H1 (cell line): Measurements from ENCODE around the gene AMT. TPM values are rescaled to one million over a fixed set of nuclear protein-coding genes. Genes with fewer than 3 reads are reported as not detected.

Experiments
- CTCF ChIA-PET: fragments of 300-600 bp; sonication (Branson Sonifier 250); formaldehyde crosslinking; loops from one replicate; lab custom pipeline; 2021; ENCODE audit not compliant: partially characterized antibody; lab: Charles Lee
- POLR2A ChIA-PET: fragments of 300-600 bp; sonication (Branson Sonifier 250); formaldehyde crosslinking; loops from one replicate; lab custom pipeline; 2021; ENCODE audit warnings: inconsistent platforms; ENCODE audit not compliant: partially characterized antibody; lab: Charles Lee
- DNase-seq, 2 experiments: peaks; one replicate each; pipeline versions ENCODE4 v3.0.0 to v3.0.0-alpha.2; 2010 to 2022; ENCODE audit warnings: low spot score in 2 of 2, low read depth in 1 of 2, mixed read lengths in 1 of 2
- FAIRE-seq: peaks from 2 replicates; lab custom pipeline; 2011; peaks lifted over from hg19 to GRCh38; lab: Jason Lieb, UNC
- H2AFZ ChIP-seq: 2 replicates; pipeline ENCODE4 v1.8.1; 2012; ENCODE audit warnings: low read length, inconsistent platforms
- H2AK5ac ChIP-seq: 2 replicates; pipeline ENCODE4 v1.6.1; 2013; ENCODE audit warnings: low read depth, low read length
- H2BK120ac ChIP-seq: replicated peaks from 2 replicates; pipeline ENCODE3; 2013; ENCODE audit warnings: low read depth, low read length, inconsistent platforms
- H2BK12ac ChIP-seq: 2 replicates; pipeline ENCODE4 v1.6.1; 2013; ENCODE audit warnings: low read depth, low read length
- H2BK15ac ChIP-seq: 2 replicates; pipeline ENCODE4 v1.6.1; 2013; ENCODE audit warnings: low read length
- H2BK20ac ChIP-seq: 2 replicates; pipeline ENCODE4 v1.6.1; 2013; ENCODE audit warnings: low read length
- H2BK5ac ChIP-seq: 2 replicates; pipeline ENCODE4 v1.6.1; 2013; ENCODE audit warnings: low read depth, low read length
- H3K14ac ChIP-seq: 2 replicates; pipeline ENCODE4 v1.6.1; 2013; ENCODE audit warnings: inconsistent platforms; ENCODE audit not compliant: insufficient read length
- H3K18ac ChIP-seq: 2 replicates; pipeline ENCODE4 v1.6.1; 2013; ENCODE audit warnings: low read length; ENCODE audit errors: extremely low read depth
- H3K23ac ChIP-seq: 2 replicates; pipeline ENCODE4 v1.6.1; 2013; ENCODE audit warnings: inconsistent platforms; ENCODE audit not compliant: insufficient read length
- H3K23me2 ChIP-seq: 2 replicates; pipeline ENCODE4 v1.6.1; 2013; ENCODE audit warnings: low read depth, low read length
- H3K27ac ChIP-seq: 2 replicates; pipeline ENCODE4 v1.6.1; 2011; ENCODE audit warnings: low read depth, low read length, inconsistent platforms
- H3K27me3 ChIP-seq, 4 experiments: replicated peaks in 1 of 4; 1 replicate in 1 of 4; 2 replicates in 3 of 4; pipeline versions ENCODE4 v1.6.1 to v1.8.1; 2011 to 2013; ENCODE audit warnings: low read length in 3 of 4, mild to moderate bottlenecking in 3 of 4, inconsistent platforms in 2 of 4, mixed read lengths in 2 of 4, moderate library complexity in 1 of 4; ENCODE audit not compliant: control insufficient read depth in 3 of 4, insufficient read depth in 3 of 4; ENCODE audit errors: extremely low read depth in 1 of 4
- H3K36me3 ChIP-seq, 4 experiments: 2 replicates each; pipeline versions ENCODE4 v1.6.1 to v1.8.1; 2011 to 2013; ENCODE audit warnings: mild to moderate bottlenecking in 4 of 4, low read length in 3 of 4, moderate library complexity in 2 of 4, control low read depth in 1 of 4, inconsistent platforms in 1 of 4; ENCODE audit not compliant: insufficient read depth in 4 of 4, control insufficient read depth in 2 of 4
- H3K4ac ChIP-seq: replicated peaks from 2 replicates; pipeline ENCODE3; 2013; ENCODE audit warnings: low read length, low read depth, mixed read lengths, inconsistent platforms; ENCODE audit not compliant: insufficient read length
- H3K4me1 ChIP-seq, 4 experiments: replicated peaks in 1 of 4; 1 replicate in 1 of 4; 2 replicates in 3 of 4; pipeline versions ENCODE4 v1.6.1 to v1.8.1; 2011 to 2013; ENCODE audit warnings: low read length in 3 of 4, inconsistent platforms in 2 of 4, mixed read lengths in 1 of 4; ENCODE audit not compliant: insufficient read depth in 4 of 4, control insufficient read depth in 3 of 4
- H3K4me2 ChIP-seq, 2 experiments: 2 replicates each; pipeline versions ENCODE4 v1.6.1 to v1.8.1; 2011 to 2013; ENCODE audit warnings: low read depth in 2 of 2, low read length in 2 of 2, control low read depth in 1 of 2, inconsistent platforms in 1 of 2, mild to moderate bottlenecking in 1 of 2; ENCODE audit not compliant: insufficient read depth in 1 of 2
- H3K4me3 ChIP-seq, 4 experiments: fragments of 200-600, 300-600 bp in 1 of 4; sonication (generic), shearing (Covaris generic), sonication (Bioruptor Twin) in 1 of 4; 2 replicates each; pipeline versions ENCODE4 v1.5.1 to v1.8.1; 2011 to 2016; ENCODE audit warnings: low read length in 4 of 4, low read depth in 3 of 4, control low read depth in 2 of 4, inconsistent platforms in 2 of 4, mild to moderate bottlenecking in 2 of 4, mixed read lengths in 1 of 4, moderate library complexity in 1 of 4; ENCODE audit not compliant: insufficient read depth in 2 of 4; ENCODE audit errors: extremely low read depth in 1 of 4
- H3K56ac ChIP-seq: replicated peaks from 2 replicates; pipeline ENCODE3; 2013; ENCODE audit warnings: low read depth, mild to moderate bottlenecking, mixed read lengths, low read length, inconsistent platforms; ENCODE audit not compliant: insufficient read length
- H3K79me1 ChIP-seq: 2 replicates; pipeline ENCODE4 v1.6.1; 2013; ENCODE audit warnings: low read depth, low read length, control low read depth
- H3K79me2 ChIP-seq, 2 experiments: 2 replicates each; pipeline versions ENCODE4 v1.6.1 to v1.8.1; 2012 to 2013; ENCODE audit warnings: low read length in 2 of 2, mild to moderate bottlenecking in 2 of 2, inconsistent platforms in 1 of 2; ENCODE audit not compliant: insufficient read depth in 2 of 2, control insufficient read depth in 1 of 2
- H3K9ac ChIP-seq, 4 experiments: replicated peaks in 1 of 4; 1 replicate in 1 of 4; 2 replicates in 3 of 4; pipeline versions ENCODE4 v1.6.1 to v1.8.1; 2011 to 2013; ENCODE audit warnings: low read depth in 3 of 4, low read length in 3 of 4, control low read depth in 2 of 4, mild to moderate bottlenecking in 2 of 4, moderate library complexity in 2 of 4, inconsistent platforms in 1 of 4; ENCODE audit errors: extremely low read depth in 1 of 4
- H3K9me3 ChIP-seq, 2 experiments: 2 replicates each; pipeline versions ENCODE4 v1.6.1 to v1.8.1; 2012 to 2013; ENCODE audit warnings: mild to moderate bottlenecking in 2 of 2, moderate library complexity in 2 of 2, control low read depth in 1 of 2, inconsistent platforms in 1 of 2, low read depth in 1 of 2, low read length in 1 of 2, mixed read lengths in 1 of 2; ENCODE audit not compliant: insufficient read depth in 2 of 2
- H4K20me1 ChIP-seq, 2 experiments: replicated peaks in 1 of 2; 2 replicates each; pipeline versions ENCODE3 to v1.8.1; 2011 to 2013; ENCODE audit warnings: inconsistent platforms in 2 of 2, low read length in 2 of 2, mild to moderate bottlenecking in 1 of 2; ENCODE audit not compliant: insufficient read depth in 2 of 2, control insufficient read depth in 1 of 2
- H4K5ac ChIP-seq: 2 replicates; pipeline ENCODE4 v1.6.1; 2013; ENCODE audit warnings: low read length, low read depth, mixed read lengths, inconsistent platforms; ENCODE audit not compliant: insufficient read length
- H4K8ac ChIP-seq: 2 replicates; pipeline ENCODE4 v1.8.0; 2013; ENCODE audit warnings: mild to moderate bottlenecking, moderate library complexity, low read length, inconsistent platforms; ENCODE audit not compliant: insufficient read depth; ENCODE audit errors: extremely low read depth
- H4K91ac ChIP-seq: replicated peaks from 2 replicates; pipeline ENCODE3; 2013; ENCODE audit warnings: low read length, mixed read lengths, inconsistent platforms; ENCODE audit not compliant: insufficient read length
- ASH2L ChIP-seq: fragments of 200-600, 300-600 bp; sonication (generic); IDR thresholded peaks from one replicate; pipeline ENCODE4 v1.7.1; 2017; ENCODE audit warnings: low read length
- BACH1 ChIP-seq: IDR thresholded peaks from 2 replicates; pipeline ENCODE4 v1.6.1; 2012; ENCODE audit warnings: low read length, improper control_type of control experiment
- BCL11A ChIP-seq, 2 experiments: IDR thresholded peaks; one replicate each; pipeline ENCODE4 v1.6.1; 2011; ENCODE audit warnings: low read depth in 2 of 2, low read length in 2 of 2, mild to moderate bottlenecking in 2 of 2
- CBX5 ChIP-seq: fragments of 300-800, 300-1000 bp; sonication (generic); IDR thresholded peaks from 2 replicates; pipeline ENCODE4 v1.7.1; 2016; ENCODE audit warnings: antibody characterized with exemption, low read length, low read depth
- EP300 ChIP-seq, 2 experiments: IDR thresholded peaks; 1 replicate in 1 of 2; 2 replicates in 1 of 2; pipeline ENCODE4 v1.6.1; 2011 to 2012; ENCODE audit warnings: low read depth in 2 of 2, low read length in 2 of 2, mild to moderate bottlenecking in 2 of 2, borderline replicate concordance in 1 of 2, inconsistent platforms in 1 of 2, moderate library complexity in 1 of 2
- EZH2 ChIP-seq: fragments of 200-600 bp; sonication (generic); IDR thresholded peaks from 2 replicates; pipeline ENCODE4 v1.7.1; 2012; ENCODE audit warnings: low read depth, mild to moderate bottlenecking, moderate library complexity, low read length, inconsistent platforms; ENCODE audit not compliant: severe bottlenecking
- FOSL1 ChIP-seq: IDR thresholded peaks from 2 replicates; pipeline ENCODE4 v1.6.1; 2011; ENCODE audit warnings: mild to moderate bottlenecking, low read depth, low read length, moderate library complexity; ENCODE audit not compliant: insufficient read depth
- KDM1A ChIP-seq: fragments of 200-600, 300-600 bp; sonication (generic); IDR thresholded peaks from 2 replicates; pipeline ENCODE4 v1.7.1; 2016; ENCODE audit warnings: mild to moderate bottlenecking, low read length, borderline replicate concordance
- MAFK ChIP-seq: IDR thresholded peaks from 2 replicates; pipeline ENCODE4 v1.6.1; 2012; ENCODE audit warnings: low read depth, mild to moderate bottlenecking, improper control_type of control experiment, low read length
- RFX5 ChIP-seq: IDR thresholded peaks from 2 replicates; pipeline ENCODE4 v1.6.1; 2011; ENCODE audit warnings: low read depth, low read length, improper control_type of control experiment, borderline replicate concordance
- RXRA ChIP-seq: IDR thresholded peaks from 2 replicates; pipeline ENCODE4 v1.6.1; 2011; ENCODE audit warnings: low read depth, mild to moderate bottlenecking, low read length, moderate library complexity; ENCODE audit not compliant: insufficient read depth
- SIN3A ChIP-seq, 2 experiments: IDR thresholded peaks in 1 of 2; conservative IDR thresholded peaks in 1 of 2; 2 replicates each; pipeline ENCODE4 v1.6.1; 2011 to 2012; ENCODE audit warnings: low read length in 2 of 2, improper control_type of control experiment in 1 of 2, low read depth in 1 of 2, mild to moderate bottlenecking in 1 of 2
- WGBS, 2 experiments: shearing (Covaris generic) in 1 of 2; methylation state at CpG; one replicate each; pipeline versions ENCODE4 v1.1.6 to v1.1.7; 2013 to 2015; ENCODE audit warnings: low lambda C conversion rate in 2 of 2, mixed read lengths in 2 of 2, inconsistent platforms in 1 of 2, low coverage in 1 of 2, missing lambda C conversion rate in 1 of 2; ENCODE audit not compliant: insufficient replicate concordance in 2 of 2, insufficient coverage in 1 of 2, insufficient read length in 1 of 2; ENCODE audit errors: extremely low coverage in 1 of 2, missing lambda C conversion rate in 1 of 2; 5-methylcytosine and 5-hydroxymethylcytosine counted together
- polyA plus RNA-seq, 7 experiments: library from polyadenylated mRNA; depleted of rRNA in 3 of 7; stranded (reverse) in 5 of 7; unstranded in 2 of 7; fragments of >200 nt in 5 of 7; fragments of 200-250 nt in 2 of 7; gene quantifications; 1 replicate in 5 of 7; 2 replicates in 1 of 7; 4 replicates in 1 of 7; pipeline versions ENCODE4 v1.2.1 to v1.2.3, GENCODE V29; 2011 to 2013; ENCODE audit warnings: missing spikeins in 2 of 7, mixed read lengths in 2 of 7
- total RNA-seq: library from RNA; stranded (reverse); fragmentation: NEBNext Ultra II Directional; extraction: Animal tissue kit (Norgen Biotek cat#: 25700); gene quantifications from 2 replicates; pipeline ENCODE4 v1.2.1, GENCODE V29; 2021
- TF ChIP-seq, protein P1 (sequence below): IDR thresholded peaks from 2 replicates; pipeline ENCODE4 v1.6.1; 2012; ENCODE audit warnings: inconsistent platforms

The AMT gene
- total and polyA plus RNA-seq, 2 of the 8 experiments (the other 6 are each of a cell fraction or from before 2014, with no cell fraction given): 46.5 to 92.4 TPM

GRCh38 chr3:49401766-49402165, 20.5 kb downstream of the AMT start:
- H3K23me2 ChIP-seq: no peaks in the 10 kb centered on the region
- H2AK5ac ChIP-seq: no peak overlapping the region
- no peaks in the 10 kb centered on the region; a peak in 1 of 8 replicates for H3K36me3 ChIP-seq
- H2BK12ac ChIP-seq: no peak overlapping the region
- 93% methylated on average over 2 of the region's 2 CpGs; no CpG with 5 or more reads in 1 of the 2 experiments for WGBS, 2 experiments
- H3K79me1 ChIP-seq: peaks cover 12% of the 10 kb centered on the region
- H3K4me3 ChIP-seq: no peak overlapping the region
- H3K4me2 ChIP-seq: no peak overlapping the region
- H3K9ac ChIP-seq: no peak overlapping the region
- no peak overlapping the region for H2BK20ac ChIP-seq
- FAIRE-seq: no peak
- H3K79me2 ChIP-seq: peaks cover 34 to 95% of the 10 kb centered on the region in 2 experiments
- TF ChIP-seq RXRA: no peak
- no peak for TF ChIP-seq RFX5
- no peak for TF ChIP-seq EZH2
- no peak for TF ChIP-seq SIN3A (conservative IDR thresholded peaks at IDR 0.05 in 1 of 2, IDR thresholded peaks at IDR 0.05 in 1 of 2; ENCODE audit: low read depth in 1 of 2, low read length in 2 of 2)
- TF ChIP-seq KDM1A: no peak
- no peak for TF ChIP-seq BACH1
- TF ChIP-seq MAFK: no peak
- TF ChIP-seq ASH2L: no peak
- TF ChIP-seq, protein P1, sequence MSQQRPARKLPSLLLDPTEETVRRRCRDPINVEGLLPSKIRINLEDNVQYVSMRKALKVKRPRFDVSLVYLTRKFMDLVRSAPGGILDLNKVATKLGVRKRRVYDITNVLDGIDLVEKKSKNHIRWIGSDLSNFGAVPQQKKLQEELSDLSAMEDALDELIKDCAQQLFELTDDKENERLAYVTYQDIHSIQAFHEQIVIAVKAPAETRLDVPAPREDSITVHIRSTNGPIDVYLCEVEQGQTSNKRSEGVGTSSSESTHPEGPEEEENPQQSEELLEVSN: no peak
- no peak for TF ChIP-seq CBX5
- TF ChIP-seq EP300 (IDR thresholded peaks at IDR 0.05; ENCODE audit: borderline replicate concordance in 1 of 2, low read depth in 2 of 2, low read length in 2 of 2): no peak
- TF ChIP-seq FOSL1: no peak
- no peak for TF ChIP-seq BCL11A (IDR thresholded peaks at IDR 0.05; ENCODE audit: low read depth in 2 of 2, low read length in 2 of 2)
- TF ChIP-seq, all 59 proteins: peak for 0
- Histone ChIP-seq H4K20me1 (peaks cover 16 to 21% of the 10 kb centered on the region in 2 experiments), H2BK15ac (no peak overlapping the region), H2BK120ac (no peak overlapping the region), H4K91ac (no peak overlapping the region), H3K4me1 (no peaks in the 10 kb centered on the region), H2BK5ac (no peak overlapping the region), H3K27me3 (no peaks in the 10 kb centered on the region), H2AFZ (no peak overlapping the region), H3K56ac (no peak overlapping the region), H3K23ac (no peak overlapping the region), H4K8ac (no peak overlapping the region), H3K18ac (no peak overlapping the region), H3K4ac (no peak overlapping the region), H3K9me3 (no peaks in the 10 kb centered on the region), H3K14ac (no peak overlapping the region), H4K5ac (no peak overlapping the region), H3K27ac (no peak overlapping the region)
- ChIA-PET CTCF (interaction anchor here (1.0 to 1.7 kb wide), 3 partner anchors 13 to 24 kb away, joined by 3 read pairs; no protein-coding TSS in a partner anchor), POLR2A (interaction anchor here (1.0 to 3.3 kb wide), 5 partner anchors 8 to 62 kb away, joined by 3 to 16 read pairs (median 4); partner anchors contain the start of genes RHOA, TCTA and USP4)
- no peak for DNase-seq
